Uterus (tissue), 4 donors: ENCODE measurements around the gene MUC2. TPM values are rescaled to one million over a fixed set of nuclear protein-coding genes. Genes with fewer than 3 reads are reported as not detected.

ENCODE experiments used
- DNase-seq, 2 donors: peaks; one replicate each; pipeline ENCODE4 v3.0.0-alpha.2; 2019 to 2020
- H3K27ac ChIP-seq, 2 donors: fragments of 200-600 bp; sonication (generic); 1 replicate in 1 of 2; 2 replicates in 1 of 2; pipeline ENCODE4 v1.5.1; 2016 to 2018
- H3K27me3 ChIP-seq, 2 donors: fragments of 200-600 bp; sonication (generic); one replicate each; pipeline ENCODE4 v1.5.1; 2018 to 2019; ENCODE audit warnings: control low read depth in 1 of 2
- H3K36me3 ChIP-seq, 2 donors: fragments of 200-600 bp; sonication (generic); one replicate each; pipeline ENCODE4 v1.5.1; 2019; ENCODE audit warnings: control low read depth in 1 of 2
- H3K4me1 ChIP-seq, 2 donors: fragments of 200-600 bp; sonication (generic); one replicate each; pipeline ENCODE4 v1.5.1; 2018 to 2019; ENCODE audit warnings: control low read depth in 1 of 2
- H3K4me3 ChIP-seq, 2 donors: fragments of 200-600 bp; sonication (generic); 1 replicate in 1 of 2; 2 replicates in 1 of 2; pipeline ENCODE4 v1.5.1; 2018 to 2019; ENCODE audit warnings: mild to moderate bottlenecking in 1 of 2
- H3K9me3 ChIP-seq, 2 donors: fragments of 200-600 bp; sonication (generic); one replicate each; pipeline ENCODE4 v1.5.1; 2019; ENCODE audit warnings: control low read depth in 1 of 2
- CTCF ChIP-seq, 4 experiments: fragments of 200-600 bp in 2 of 4; fragments of 450-650 bp in 2 of 4; sonication (generic) in 2 of 4; IDR thresholded peaks; one replicate each; pipeline ENCODE4 v1.5.1; 2016 to 2019; ENCODE audit warnings: antibody characterized with exemption in 4 of 4, mild to moderate bottlenecking in 2 of 4, moderate library complexity in 1 of 4
- POLR2A ChIP-seq, 2 donors: fragments of 450-650 bp; IDR thresholded peaks; one replicate each; pipeline ENCODE4 v1.6.1; 2016; ENCODE audit warnings: antibody characterized with exemption in 2 of 2, mild to moderate bottlenecking in 1 of 2, moderate library complexity in 1 of 2
- intact Hi-C: fragments of 100-400 bp; cut with DNase I; formaldehyde crosslinking; loops from one replicate; pipeline ENCODE4 v1.15.1; 2023; ENCODE audit warnings: low total_unique reads
- total RNA-seq, 4 donors: library from RNA; depleted of rRNA in 3 of 4; stranded (reverse); fragments of >200 nt in 3 of 4; gene quantifications; one replicate each; pipeline versions ENCODE4 v1.1.0 to v1.2.4, GENCODE V29; 2014 to 2023
- donor health status: DM: yes; HTN: yes; CAD: no.

Gene MUC2
- total RNA-seq, 4 donors from 2014 or later = 0.06 to 1.8 (median 0.26) TPM; not detected in 1

- intact Hi-C loops = no loop called here
- no peak for DNase-seq
- no peak overlapping the region for H3K4me3 ChIP-seq
- no peaks in the 10 kb centered on the region for H3K27me3 ChIP-seq
- TF ChIP-seq POLR2A (IDR thresholded peaks at IDR 0.05) = no peak
- no peak for TF ChIP-seq CTCF (IDR thresholded peaks at IDR 0.05)
- H3K27ac ChIP-seq = no peak overlapping the region
- H3K4me1 ChIP-seq = no peaks in the 10 kb centered on the region
- no peaks in the 10 kb centered on the region for H3K9me3 ChIP-seq
- H3K36me3 ChIP-seq = no peaks in the 10 kb centered on the region
Measured at GRCh38 chr11:1121331-1121812, 46.7 kb downstream of the MUC2 start.

- intact Hi-C loops = no loop called here
- no peak for DNase-seq
- Histone ChIP-seq H3K36me3 (no peaks in the 10 kb centered on the region), H3K27me3 (no peaks in the 10 kb centered on the region), H3K4me1 (no peaks in the 10 kb centered on the region), H3K4me3 (no peak overlapping the region), H3K27ac (no peak overlapping the region), H3K9me3 (no peaks in the 10 kb centered on the region)
- TF ChIP-seq CTCF (IDR thresholded peaks at IDR 0.05) (no peak), POLR2A (IDR thresholded peaks at IDR 0.05) (no peak)
Measured at GRCh38 chr11:1121813-1122663, 47.4 kb downstream of the MUC2 start.

- no peaks in the 10 kb centered on the region for H3K27me3 ChIP-seq
Measured at GRCh38 chr11:1122664-1123002, 48.0 kb downstream of the MUC2 start.

GRCh38 chr11:1123970-1124369 lies 49.3 kb downstream of the MUC2 start:
- no peaks in the 10 kb centered on the region for H3K9me3 ChIP-seq
- no peaks in the 10 kb centered on the region for H3K36me3 ChIP-seq
- no peak overlapping the region for H3K4me3 ChIP-seq
- TF ChIP-seq CTCF (IDR thresholded peaks at IDR 0.05) (no peak), POLR2A (IDR thresholded peaks at IDR 0.05) (no peak)
- no peak overlapping the region for H3K27ac ChIP-seq
- H3K27me3 ChIP-seq = no peaks in the 10 kb centered on the region
- intact Hi-C loops = no loop called here
- H3K4me1 ChIP-seq = no peaks in the 10 kb centered on the region
- no peak for DNase-seq

More at GRCh38 chr11:1122664-1123002, 48.0 kb downstream of the MUC2 start:
- no peaks in the 10 kb centered on the region for H3K9me3 ChIP-seq
- intact Hi-C loops = no loop called here
- TF ChIP-seq CTCF (IDR thresholded peaks at IDR 0.05) = no peak
- TF ChIP-seq POLR2A (IDR thresholded peaks at IDR 0.05) = no peak
- no peaks in the 10 kb centered on the region for H3K4me1 ChIP-seq
- H3K27ac ChIP-seq = no peak overlapping the region
- no peak for DNase-seq
- no peaks in the 10 kb centered on the region for H3K36me3 ChIP-seq
- no peak overlapping the region for H3K4me3 ChIP-seq

Other genes with a start within 250 kb of the MUC2 start
- 10 to 100 TPM in 1 of 4 donors, 1 to 10 TPM in 2, under 1 TPM in 1; 0.77 to 15.5 (median 2.5) TPM for gene CRACR2B, start 247.0 kb upstream of the MUC2 start, total RNA-seq
- gene CD151, start 241.9 kb upstream of the MUC2 start, total RNA-seq = 100 to 1,000 TPM in 3 of 4 donors, 10 to 100 TPM in 1; 76.8 to 382 (median 259) TPM
- gene POLR2L, start 232.3 kb upstream of the MUC2 start, total RNA-seq = 10 to 100 TPM; 10.5 to 81.5 (median 42.8) TPM
- gene TSPAN4, start 232.0 kb upstream of the MUC2 start, total RNA-seq = 100 to 1,000 TPM in 2 of 4 donors, 10 to 100 TPM in 2; 68.4 to 119 (median 105) TPM
- gene CHID1, start 164.1 kb upstream of the MUC2 start, total RNA-seq = 10 to 100 TPM; 20.3 to 57.9 (median 48.4) TPM
- 100 to 1,000 TPM in 1 of 4 donors, 10 to 100 TPM in 3; 25.6 to 120 (median 40.4) TPM for gene AP2A2, start 149.0 kb upstream of the MUC2 start, total RNA-seq
- gene MUC6, start 38.2 kb upstream of the MUC2 start, total RNA-seq = 1 to 10 TPM in 1 of 4 donors, under 1 TPM in 1, not detected in 2; 0.43 to 3.5 TPM
- under 1 TPM in 1 of 4 donors, not detected in 3; under 0.01 TPM for gene MUC5AC, start 83.1 kb downstream of the MUC2 start, total RNA-seq
- gene MUC5B, start 148.2 kb downstream of the MUC2 start, total RNA-seq = 1 to 10 TPM in 2 of 4 donors, under 1 TPM in 2; under 0.01 to 3.8 (median 0.71) TPM
- 10 to 100 TPM in 3 of 4 donors, 1 to 10 TPM in 1; 5.9 to 86.8 (median 36.2) TPM for gene TOLLIP, start 234.8 kb downstream of the MUC2 start, total RNA-seq